GM18499 (cell line): ENCODE data around the gene LMOD1.

Experiments used
- ATAC-seq: cut with Tn5 transposase; IDR thresholded peaks from one replicate; pipeline ENCODE4 v1.9.1; 2021; ENCODE audit warnings: moderate number of reproducible peaks; ENCODE audit not compliant: insufficient read depth, unreplicated experiment

Gene LMOD1

GRCh38 chr1:201895120-201895665 is 51.2 kb downstream of the LMOD1 start:
- ATAC-seq = no peak

DNA sequence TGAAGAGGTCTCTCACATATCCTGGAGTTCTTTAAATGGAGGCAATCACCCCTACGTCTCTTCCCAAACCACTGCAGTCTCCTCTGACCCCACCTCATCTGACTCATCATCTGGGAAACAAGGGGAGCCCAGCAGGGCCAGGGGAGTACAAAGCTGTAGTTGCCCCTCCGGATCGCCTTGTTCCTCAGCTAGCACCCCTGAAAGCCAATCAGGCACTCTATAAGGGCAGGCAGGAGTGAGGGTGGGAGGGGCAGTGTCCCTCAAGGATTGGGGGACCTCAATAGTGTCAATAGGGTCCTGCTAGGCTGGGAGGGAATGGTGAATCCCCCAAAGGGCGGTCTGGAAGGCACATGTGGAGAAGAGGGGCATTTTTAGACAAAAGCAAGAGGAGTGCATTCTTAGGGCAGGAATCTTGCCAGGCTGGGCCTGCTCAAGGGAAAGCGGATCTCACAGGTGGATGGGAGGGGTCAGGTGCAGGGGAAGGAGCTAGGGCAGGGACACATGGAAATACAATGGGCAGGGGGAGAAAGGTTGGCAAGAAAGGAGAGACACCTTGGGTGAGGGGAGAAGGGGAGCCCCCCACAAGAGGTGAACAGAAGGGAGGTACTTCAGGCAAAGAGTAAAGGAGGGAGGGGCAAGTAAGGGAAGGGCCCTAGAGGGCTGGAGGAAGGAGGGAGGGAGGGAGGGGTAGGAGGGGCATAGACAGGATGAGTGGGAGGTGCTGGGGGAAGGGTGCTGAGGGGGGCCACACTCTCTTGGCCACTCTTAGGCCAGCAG is 51.8 kb downstream of the LMOD1 start:
- no peak for ATAC-seq

- no peak for ATAC-seq
These were observed 52.9 kb downstream of the LMOD1 start for GRCh38 chr1:201893431-201893830.

GRCh38 chr1:201892211-201892610 is 54.1 kb downstream of the LMOD1 start:
- ATAC-seq = no peak

DNA sequence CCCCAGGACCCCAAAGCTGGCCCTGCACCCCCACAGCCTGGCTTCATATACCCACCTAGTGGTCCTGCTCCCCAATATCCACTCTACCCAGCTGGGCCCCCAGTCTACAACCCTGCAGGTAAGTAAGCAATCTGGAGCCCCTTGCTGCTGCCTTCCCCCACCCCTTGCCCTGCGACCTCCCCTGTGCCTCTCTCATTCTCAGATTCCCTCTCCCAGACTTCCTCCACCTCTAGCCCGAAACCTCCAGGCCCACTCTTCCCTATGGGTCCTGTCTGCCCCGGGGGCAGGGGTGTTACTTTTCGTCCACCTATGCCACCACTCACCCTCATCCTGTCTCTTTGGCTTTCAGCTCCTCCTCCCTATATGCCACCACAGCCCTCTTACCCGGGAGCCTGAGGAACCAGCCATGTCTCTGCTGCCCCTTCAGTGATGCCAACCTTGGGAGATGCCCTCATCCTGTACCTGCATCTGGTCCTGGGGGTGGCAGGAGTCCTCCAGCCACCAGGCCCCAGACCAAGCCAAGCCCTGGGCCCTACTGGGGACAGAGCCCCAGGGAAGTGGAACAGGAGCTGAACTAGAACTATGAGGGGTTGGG is 54.8 kb downstream of the LMOD1 start:
- ATAC-seq = no peak

GRCh38 chr1:201890806-201891450 is 55.4 kb downstream of the LMOD1 start:
- ATAC-seq = no peak

DNA sequence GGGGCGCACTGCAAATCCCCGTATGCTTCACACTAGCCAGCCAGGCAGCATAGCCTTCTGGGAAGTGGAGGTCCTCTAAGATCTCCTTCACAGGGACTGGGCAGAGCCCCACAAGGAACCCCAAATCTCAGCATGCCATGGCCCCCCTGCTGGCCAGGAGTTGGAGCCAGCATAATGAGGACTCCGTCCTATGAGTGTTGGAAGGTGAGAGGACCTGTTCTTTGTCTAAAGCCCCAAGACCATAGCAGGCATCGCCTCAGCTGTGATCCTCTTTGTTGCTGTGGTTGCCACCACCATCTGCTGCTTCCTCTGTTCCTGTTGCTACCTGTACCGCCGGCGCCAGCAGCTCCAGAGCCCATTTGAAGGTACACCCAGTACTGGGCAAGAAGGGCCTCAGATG is 56.1 kb downstream of the LMOD1 start:
- no peak for ATAC-seq

GRCh38 chr1:201889090-201889968 is 57.0 kb downstream of the LMOD1 start:
- no peak for ATAC-seq

DNA sequence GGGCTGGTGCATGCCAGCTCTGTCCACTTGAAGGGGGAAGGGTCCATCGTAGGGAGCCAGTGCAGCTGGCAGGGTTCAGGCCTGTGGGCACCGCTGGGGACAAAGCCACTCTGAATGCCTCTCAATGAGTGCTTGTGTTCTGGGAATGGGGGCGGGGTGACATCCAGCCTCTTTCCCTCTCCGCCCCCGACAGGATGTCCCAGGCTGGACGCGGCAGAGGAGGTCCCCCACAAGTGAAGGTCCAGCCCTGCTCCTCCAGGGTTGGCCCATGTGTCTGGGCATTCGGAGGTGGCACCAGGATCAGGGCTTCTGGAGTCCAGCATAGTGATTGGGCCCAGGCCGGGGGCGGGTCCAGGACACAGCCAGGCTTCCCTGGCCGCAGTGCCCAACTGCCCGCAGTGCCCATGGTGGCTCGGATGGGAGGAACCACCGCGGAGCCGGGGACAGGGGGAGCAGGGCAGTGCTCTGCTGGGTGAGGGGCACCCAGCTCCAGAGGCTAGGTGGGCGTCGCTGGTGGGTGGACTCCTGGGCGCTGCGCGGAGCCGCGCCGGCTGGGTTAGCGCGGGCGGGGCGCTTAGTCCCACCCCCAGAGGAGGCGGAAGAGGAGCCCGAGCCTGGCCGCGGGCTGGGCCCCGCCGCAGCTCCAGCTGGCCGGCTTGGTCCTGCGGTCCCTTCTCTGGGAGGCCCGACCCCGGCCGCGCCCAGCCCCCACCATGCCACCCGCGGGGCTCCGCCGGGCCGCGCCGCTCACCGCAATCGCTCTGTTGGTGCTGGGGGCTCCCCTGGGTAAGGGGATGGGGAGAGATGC is 57.9 kb downstream of the LMOD1 start, which contains the start of gene SHISA4:
Gene SHISA4, plus strand, starts transcription at position 617 of the 808 bp plus-strand sequence. Its CDS starts 97 bp downstream, at position 714.
- ATAC-seq = no peak

DNA sequence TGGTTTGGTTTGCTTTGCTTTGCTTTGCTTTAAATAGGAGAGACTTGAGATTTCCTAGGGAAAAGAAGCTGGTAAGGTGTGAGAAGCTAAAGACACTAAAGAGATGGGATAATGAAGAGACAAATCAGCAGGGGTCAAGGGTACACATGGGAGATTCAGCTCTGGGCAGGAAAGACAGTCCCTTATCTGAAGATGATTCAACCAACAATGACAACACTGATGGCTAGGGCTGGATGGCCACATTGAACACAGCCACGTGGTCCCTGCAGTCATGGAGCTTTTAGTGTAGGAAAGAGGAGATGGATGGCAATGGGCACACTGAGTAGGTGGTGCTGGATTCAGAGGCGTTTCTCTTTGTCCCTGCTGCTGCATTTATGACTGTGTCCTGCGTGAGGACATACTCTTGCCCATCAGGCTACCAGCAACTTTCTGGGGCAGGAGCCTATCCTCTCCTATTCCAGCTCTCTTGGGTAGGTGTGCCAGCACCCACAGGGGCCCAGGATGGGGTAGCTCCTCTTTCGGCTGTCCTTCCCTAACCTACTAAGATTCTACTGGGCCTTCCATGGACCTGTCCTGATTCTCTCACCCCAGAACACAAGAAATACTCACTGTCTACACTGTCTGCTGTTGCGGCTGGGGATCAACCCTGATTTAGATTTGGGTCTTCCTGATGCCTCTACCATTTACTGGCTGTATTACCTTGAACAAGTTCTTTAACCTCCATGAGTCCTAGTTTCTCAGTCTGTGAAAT is 59.1 kb downstream of the LMOD1 start:
- ATAC-seq = no peak

GRCh38 chr1:201886103-201886885 is 60.1 kb downstream of the LMOD1 start:
- ATAC-seq = no peak

GRCh38 chr1:201885531-201886075 is 60.7 kb downstream of the LMOD1 start:
- ATAC-seq = no peak

DNA sequence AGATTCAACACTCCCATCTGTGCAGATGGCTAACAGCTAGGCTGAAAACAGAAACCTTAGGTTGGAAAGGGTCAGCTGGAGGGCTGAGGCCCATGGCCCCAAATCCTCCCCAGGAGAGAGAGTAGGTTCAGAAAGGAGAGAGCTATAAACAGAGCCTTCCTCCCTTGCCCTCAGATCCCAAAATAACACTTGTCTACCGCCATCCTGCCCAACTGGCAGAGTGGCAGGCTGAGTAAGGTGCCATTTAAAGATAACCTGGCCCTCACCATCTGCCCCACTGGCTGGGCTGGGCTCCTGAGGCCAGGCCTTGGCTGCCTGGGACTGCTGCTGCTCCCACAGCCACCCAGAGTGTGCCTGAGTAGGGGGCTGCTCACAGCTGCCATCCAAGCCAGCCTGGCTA is 61.9 kb downstream of the LMOD1 start:
- no peak for ATAC-seq

DNA sequence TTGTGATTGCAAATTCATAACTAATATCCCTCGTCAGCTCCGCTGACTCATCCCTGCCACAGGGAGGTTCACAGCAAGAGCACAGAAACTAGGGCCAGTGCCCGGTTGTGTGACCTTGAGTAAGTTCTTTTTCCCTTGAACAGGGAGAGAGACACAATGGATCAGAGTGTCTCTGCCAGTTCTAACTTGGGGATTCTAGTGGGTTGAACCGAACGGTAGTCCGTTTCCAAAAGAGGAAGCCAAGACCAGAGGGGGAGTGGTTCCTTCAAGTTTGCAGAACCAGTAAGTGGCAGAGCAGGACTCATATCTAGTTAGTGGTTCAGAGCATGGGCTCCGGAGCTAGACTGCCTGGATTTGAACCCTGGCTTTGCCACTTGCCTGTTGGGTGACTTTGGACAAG is 62.6 kb downstream of the LMOD1 start:
- ATAC-seq = no peak

DNA sequence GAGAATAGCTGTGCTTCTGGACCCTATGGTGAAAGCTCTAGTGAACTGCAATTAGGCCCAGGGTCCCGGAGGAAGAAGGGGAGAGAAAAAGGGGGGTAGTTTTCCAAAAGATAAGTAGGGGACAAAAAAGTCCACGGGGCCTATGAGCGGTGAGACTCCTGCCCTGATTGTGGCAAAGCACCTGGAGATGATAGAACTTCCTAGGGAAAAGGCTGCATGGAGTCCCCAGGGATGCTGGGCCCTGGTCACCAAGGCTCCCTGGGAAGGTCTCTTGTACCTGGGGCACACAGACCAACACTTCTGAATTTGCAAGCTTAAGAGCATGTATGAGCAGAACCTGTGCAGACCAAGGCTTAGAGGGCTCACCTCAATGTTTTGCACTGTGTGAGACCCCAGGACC is 63.1 kb downstream of the LMOD1 start:
- ATAC-seq = no peak

DNA sequence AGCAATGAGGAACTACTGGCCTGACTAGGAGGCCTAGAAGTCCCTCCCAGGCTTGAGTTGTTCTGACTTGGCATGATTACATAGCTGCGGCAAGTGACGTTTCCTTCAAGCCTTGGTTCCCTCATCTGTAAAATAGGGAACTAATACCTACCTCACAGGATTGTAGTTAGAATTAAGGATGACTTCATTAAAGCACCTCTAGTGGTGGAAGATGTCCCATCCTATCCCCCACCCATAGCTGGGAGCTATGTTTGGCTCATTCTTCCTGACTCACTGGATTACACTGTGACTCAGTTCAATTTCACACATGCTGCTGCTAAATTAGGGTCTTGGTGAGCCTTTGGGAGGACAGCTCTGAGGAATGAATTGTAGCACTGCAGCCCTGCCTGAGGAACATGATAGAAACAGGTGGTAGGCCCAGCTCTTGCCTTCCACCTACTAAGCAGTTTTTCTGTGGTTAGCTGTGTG is 63.6 kb downstream of the LMOD1 start:
- peak; percentile 55 for ATAC-seq

DNA sequence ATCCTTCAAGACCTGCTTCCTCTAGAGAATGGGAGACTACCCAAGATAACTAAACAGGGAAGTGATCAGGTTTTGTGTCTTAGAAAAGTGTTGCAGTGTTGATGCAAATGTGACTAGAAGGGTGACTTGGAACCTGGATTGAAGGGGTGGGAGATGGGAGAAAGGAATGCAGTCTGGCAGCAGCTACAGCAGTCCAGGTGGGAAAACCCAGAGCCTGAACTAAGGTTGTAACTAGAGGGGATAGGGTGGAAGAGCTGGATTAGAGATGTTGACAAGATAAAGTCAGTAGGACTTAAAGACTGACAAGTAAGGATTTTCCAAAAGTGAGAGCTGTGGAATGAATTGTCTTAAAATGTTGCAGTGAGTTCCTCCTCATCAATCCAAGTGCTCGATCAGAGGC is 64.7 kb downstream of the LMOD1 start:
- no peak for ATAC-seq
